Gastrocnemius medialis (tissue), 4 donors: ENCODE results near the gene LPAR1. TPM values are rescaled to one million over a fixed set of nuclear protein-coding genes. Genes with fewer than 3 reads are reported as not detected.

ENCODE experiments used
- ATAC-seq, 2 donors: fragments of 150-250 bp; one replicate each; pipeline ENCODE4 v1.9.1; 2016
- DNase-seq, 2 donors: peaks; one replicate each; pipeline ENCODE4 v3.0.0-alpha.2; 2019
- H3K27ac ChIP-seq, 4 donors: fragments of 200-600 bp; sonication (generic); 1 replicate in 1 of 4; 2 replicates in 3 of 4; pipeline ENCODE4 v1.5.1; 2016 to 2018; ENCODE audit warnings: mild to moderate bottlenecking in 2 of 4, moderate library complexity in 1 of 4
- H3K27me3 ChIP-seq, 3 donors: fragments of 200-600 bp; sonication (generic) in 2 of 3; 1 replicate in 1 of 3; 2 replicates in 2 of 3; pipeline versions ENCODE4 v1.5.1 to v1.6.0; 2016 to 2019; ENCODE audit warnings: mild to moderate bottlenecking in 1 of 3, moderate library complexity in 1 of 3
- H3K36me3 ChIP-seq, 2 donors: fragments of 200-600 bp; sonication (generic) in 1 of 2; one replicate each; pipeline ENCODE4 v1.5.1; 2017 to 2018
- H3K4me1 ChIP-seq, 2 donors: fragments of 200-600 bp; sonication (generic) in 1 of 2; one replicate each; pipeline ENCODE4 v1.5.1; 2016 to 2017; ENCODE audit warnings: mild to moderate bottlenecking in 2 of 2
- H3K4me3 ChIP-seq, 4 donors: fragments of 200-600 bp; sonication (generic) in 3 of 4; 1 replicate in 1 of 4; 2 replicates in 3 of 4; pipeline ENCODE4 v1.5.1; 2016 to 2019; ENCODE audit warnings: mild to moderate bottlenecking in 2 of 4
- H3K9me3 ChIP-seq, 3 donors: fragments of 200-600 bp; sonication (generic) in 2 of 3; 1 replicate in 1 of 3; 2 replicates in 2 of 3; pipeline ENCODE4 v1.5.1; 2016 to 2019
- CTCF ChIP-seq, 5 experiments: fragments of 450-650 bp in 3 of 5; fragments of 200-600 bp in 2 of 5; sonication (generic) in 2 of 5; IDR thresholded peaks in 4 of 5; conservative IDR thresholded peaks in 1 of 5; 1 replicate in 4 of 5; 2 replicates in 1 of 5; pipeline ENCODE4 v1.5.1; 2016 to 2019; ENCODE audit warnings: antibody characterized with exemption in 5 of 5, mild to moderate bottlenecking in 3 of 5, moderate library complexity in 3 of 5
- POLR2A ChIP-seq, 2 donors: fragments of 450-650 bp; IDR thresholded peaks; one replicate each; pipeline ENCODE4 v1.6.1; 2017; ENCODE audit warnings: antibody characterized with exemption in 2 of 2, mild to moderate bottlenecking in 2 of 2, moderate library complexity in 2 of 2
- in situ Hi-C, 4 donors: fragments of 200-750 bp; cut with MboI; loops; one replicate each; pipeline versions ENCODE4 v1.15.0 to v1.8.0; 2017; ENCODE audit warnings: low sequenced_read_pairs in 4 of 4
- intact Hi-C: fragments of 100-400 bp; cut with DNase I; formaldehyde crosslinking; loops from one replicate; pipeline ENCODE4 v1.15.1; 2023; ENCODE audit warnings: low total_unique reads
- total RNA-seq, 4 donors: library from RNA; depleted of rRNA; stranded (reverse); fragments of >200 nt; gene quantifications; one replicate each; pipeline versions ENCODE4 v1.1.0 to v1.2.3, GENCODE V29; 2016

LPAR1 gene
- total RNA-seq, 4 donors from 2014 or later = 5.5 to 20.2 (median 13.2) TPM

DNA sequence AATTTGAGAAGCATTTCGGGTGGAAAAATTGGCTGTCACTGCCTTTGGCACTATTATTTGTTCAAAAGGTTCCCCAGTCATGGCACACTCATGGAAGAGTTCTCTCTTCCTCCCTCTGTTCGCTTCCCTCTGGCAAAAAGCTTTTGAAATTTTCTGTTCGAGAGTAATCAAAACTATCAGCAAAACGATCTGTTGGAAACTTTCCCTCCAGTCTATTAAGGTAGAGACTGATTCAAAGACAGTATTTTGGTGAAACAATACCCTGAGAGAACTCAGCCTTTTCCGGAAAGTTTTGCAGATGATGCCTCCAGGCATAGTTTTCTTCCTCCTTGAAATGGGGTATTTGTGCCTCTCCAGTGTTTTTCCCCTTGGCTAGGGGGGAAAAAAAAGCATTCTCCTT lies 3.6 kb upstream of the LPAR1 start:
- intact Hi-C loops (no loop called here), in situ Hi-C loops (no loop called here)
- TF ChIP-seq POLR2A (IDR thresholded peaks at IDR 0.05) = no peak
- no peak for TF ChIP-seq CTCF (IDR thresholded peaks at IDR 0.05 in 4 of 5, conservative IDR thresholded peaks at IDR 0.05 in 1 of 5)

GRCh38 chr9:111040494-111040893 lies 2.2 kb upstream of the LPAR1 start:
- TF ChIP-seq POLR2A (IDR thresholded peaks at IDR 0.05) = no peak
- TF ChIP-seq CTCF (IDR thresholded peaks at IDR 0.05 in 4 of 5, conservative IDR thresholded peaks at IDR 0.05 in 1 of 5) = no peak

More for the DNA sequence above, 3.6 kb upstream of the LPAR1 start:
- ATAC-seq (no peak), DNase-seq (no peak)
- Histone ChIP-seq H3K4me1 (no peaks in the 10 kb centered on the region), H3K36me3 (no peaks in the 10 kb centered on the region), H3K27ac (no peak overlapping the region), H3K27me3 (peaks cover 6 to 15% (median 7%) of the 10 kb centered on the region in 3 donors), H3K9me3 (no peaks in the 10 kb centered on the region), H3K4me3 (no peak overlapping the region)

GRCh38 chr9:111039231-111039906 lies 1.1 kb upstream of the LPAR1 start:
- intact Hi-C loops (loop anchor here (5.0 to 10.0 kb wide), 2 partner anchors 258 to 385 kb away; no protein-coding TSS in a partner anchor), in situ Hi-C loops (no loop called here)
- no peaks in the 10 kb centered on the region for H3K36me3 ChIP-seq
- DNase-seq (no peak), ATAC-seq (no peak)
- TF ChIP-seq CTCF (IDR thresholded peaks at IDR 0.05 in 4 of 5, conservative IDR thresholded peaks at IDR 0.05 in 1 of 5) (no peak), POLR2A (IDR thresholded peaks at IDR 0.05) (no peak)
- peak overlapping the region; percentile 53 to 58 (median 56) for H3K4me3 ChIP-seq
- H3K4me1 ChIP-seq = no peaks in the 10 kb centered on the region
- no peaks in the 10 kb centered on the region for H3K9me3 ChIP-seq
- peak overlapping the region; percentile 52 to 65 (median 62) for H3K27ac ChIP-seq
- peaks cover 21 to 32% (median 26%) of the 10 kb centered on the region in 3 donors for H3K27me3 ChIP-seq

More at GRCh38 chr9:111040494-111040893, 2.2 kb upstream of the LPAR1 start:
- Histone ChIP-seq H3K27me3 (peaks cover 16 to 27% (median 19%) of the 10 kb centered on the region in 3 donors), H3K4me3 (no peak overlapping the region), H3K9me3 (no peaks in the 10 kb centered on the region), H3K36me3 (no peaks in the 10 kb centered on the region), H3K4me1 (no peaks in the 10 kb centered on the region), H3K27ac (no peak overlapping the region)
- DNase-seq (no peak), ATAC-seq (no peak)
- in situ Hi-C loops (no loop called here), intact Hi-C loops (no loop called here)

GRCh38 chr9:111037708-111038330 lies 451 bp downstream of the LPAR1 start:
- peak; percentile 12 to 15 for ATAC-seq
- Histone ChIP-seq H3K27ac (peak overlapping the region; percentile 57 to 73 (median 69)), H3K4me1 (no peaks in the 10 kb centered on the region), H3K27me3 (peaks cover 21 to 35% (median 32%) of the 10 kb centered on the region in 3 donors), H3K9me3 (no peaks in the 10 kb centered on the region), H3K36me3 (no peaks in the 10 kb centered on the region), H3K4me3 (peak overlapping the region; percentile 52 to 57 (median 54))
- in situ Hi-C loops = no loop called here
- DNase-seq = no peak
- TF ChIP-seq CTCF (IDR thresholded peaks at IDR 0.05 in 4 of 5, conservative IDR thresholded peaks at IDR 0.05 in 1 of 5) (no peak), POLR2A (IDR thresholded peaks at IDR 0.05) (peak in 1 of 2 donors; percentile 13)
- intact Hi-C loops = loop anchor here (5.0 to 10.0 kb wide), 2 partner anchors 259 to 383 kb away; no protein-coding TSS in a partner anchor
